HepG2 (cell line): Measurements from ENCODE around the gene PPCDC. TPM values are rescaled to one million over a fixed set of nuclear protein-coding genes. Genes with fewer than 3 reads are reported as not detected.
A peak's percentile ranks its signal among the peaks of the same experiment; 100 is the strongest.

Experiments
- CEBPG ChIP-seq: IDR thresholded peaks from 2 replicates; pipeline ENCODE4 v1.6.1; 2016
- CREM ChIP-seq, 2 experiments: sonication (generic) in 1 of 2; formaldehyde crosslinking in 1 of 2; IDR thresholded peaks; 2 replicates each; pipeline versions ENCODE4 v1.4.0 to v1.6.1; 2016 to 2020; ENCODE audit warnings: antibody characterized with exemption in 1 of 2, mild to moderate bottlenecking in 1 of 2, missing genetic modification reagents in 1 of 2
- ELF4 ChIP-seq: sonication (generic); formaldehyde crosslinking; IDR thresholded peaks from 2 replicates; pipeline ENCODE4 v1.5.0; 2020; ENCODE audit warnings: missing genetic modification reagents, mild to moderate bottlenecking, moderate library complexity, borderline replicate concordance
- ETV6 ChIP-seq: sonication (generic); formaldehyde crosslinking; conservative IDR thresholded peaks from 2 replicates; pipeline ENCODE4 v1.4.0; 2020; ENCODE audit warnings: missing genetic modification reagents
- GFI1 ChIP-seq: sonication (generic); formaldehyde crosslinking; IDR thresholded peaks from 2 replicates; pipeline ENCODE4 v1.5.0; 2020; ENCODE audit warnings: missing genetic modification reagents, mild to moderate bottlenecking, borderline replicate concordance
- HNRNPUL1 ChIP-seq: fragments of 200-400 bp; formaldehyde crosslinking; IDR thresholded peaks from 2 replicates; pipeline ENCODE4 v1.6.1; 2017; ENCODE audit warnings: low read depth, mild to moderate bottlenecking, low read length, moderate library complexity
- ZFAT ChIP-seq: sonication (generic); formaldehyde crosslinking; conservative IDR thresholded peaks from 2 replicates; pipeline ENCODE4 v1.8.1; 2023; ENCODE audit warnings: missing genetic modification reagents, inconsistent platforms
- ZFX ChIP-seq: sonication (generic); formaldehyde crosslinking; IDR thresholded peaks from 2 replicates; pipeline ENCODE4 v1.4.0; 2020; ENCODE audit warnings: mild to moderate bottlenecking, low read depth, missing genetic modification reagents, moderate library complexity
- ZNF30 ChIP-seq: sonication (generic); formaldehyde crosslinking; IDR thresholded peaks from 2 replicates; pipeline ENCODE4 v1.5.0; 2020; ENCODE audit warnings: mild to moderate bottlenecking, missing genetic modification reagents
- ZNF335 ChIP-seq: sonication (generic); formaldehyde crosslinking; IDR thresholded peaks from 2 replicates; pipeline ENCODE4 v1.4.0; 2020; ENCODE audit warnings: missing genetic modification reagents
- ZNF350 ChIP-seq: sonication (generic); formaldehyde crosslinking; IDR thresholded peaks from 2 replicates; pipeline ENCODE4 v1.4.0; 2020; ENCODE audit warnings: mild to moderate bottlenecking, low read depth, missing genetic modification reagents, borderline replicate concordance
- ZNF431 ChIP-seq: sonication (generic); formaldehyde crosslinking; IDR thresholded peaks from 2 replicates; pipeline ENCODE4 v1.9.0; 2022; ENCODE audit warnings: missing genetic modification reagents, low read depth, mild to moderate bottlenecking, borderline replicate concordance
- polyA plus RNA-seq, 8 experiments: library from polyadenylated mRNA; depleted of rRNA in 3 of 8; stranded (reverse) in 7 of 8; unstranded in 1 of 8; fragments of >200 nt; fragmentation: Illumina TruSeq in 4 of 8; extraction: Trizol in 4 of 8; gene quantifications; 2 replicates each; pipeline versions ENCODE4 v1.2.1 to v1.2.3, GENCODE V29; 2011 to 2016; ENCODE audit warnings: low read depth in 4 of 8, missing spikeins in 1 of 8, mixed read lengths in 1 of 8; ENCODE audit not compliant: insufficient read depth in 1 of 8
- total RNA-seq, 5 experiments: library from RNA; depleted of rRNA; stranded (reverse); fragments of >200 nt; fragmentation: Illumina TruSeq; extraction: Trizol; gene quantifications; 2 replicates each; pipeline ENCODE4 v1.2.3, GENCODE V29; 2016; ENCODE audit warnings: low read depth in 1 of 5
- TF ChIP-seq, protein P1 (sequence below): sonication (generic); formaldehyde crosslinking; IDR thresholded peaks from 2 replicates; pipeline ENCODE4 v1.4.0; 2020; ENCODE audit warnings: missing genetic modification reagents
- TF ChIP-seq, protein P2 (sequence below): sonication (generic); formaldehyde crosslinking; IDR thresholded peaks from 2 replicates; pipeline ENCODE4 v1.4.0; 2020; ENCODE audit warnings: missing genetic modification reagents
- TF ChIP-seq, protein P3 (sequence below): sonication (generic); formaldehyde crosslinking; conservative IDR thresholded peaks from 2 replicates; pipeline ENCODE4 v1.8.0; 2022; ENCODE audit warnings: missing genetic modification reagents
- TF ChIP-seq, protein P4 (sequence below): sonication (generic); formaldehyde crosslinking; IDR thresholded peaks from 2 replicates; pipeline ENCODE4 v1.4.0; 2020; ENCODE audit warnings: missing genetic modification reagents
- TF ChIP-seq, protein P5 (sequence below): IDR thresholded peaks from 2 replicates; pipeline ENCODE4 v1.6.1; 2016; ENCODE audit warnings: low read depth

The PPCDC gene
- total and polyA plus RNA-seq, 2 of the 13 experiments (the other 11 are each of a cell fraction or from before 2014, with no cell fraction given) = 12.3 to 12.8 TPM

DNA sequence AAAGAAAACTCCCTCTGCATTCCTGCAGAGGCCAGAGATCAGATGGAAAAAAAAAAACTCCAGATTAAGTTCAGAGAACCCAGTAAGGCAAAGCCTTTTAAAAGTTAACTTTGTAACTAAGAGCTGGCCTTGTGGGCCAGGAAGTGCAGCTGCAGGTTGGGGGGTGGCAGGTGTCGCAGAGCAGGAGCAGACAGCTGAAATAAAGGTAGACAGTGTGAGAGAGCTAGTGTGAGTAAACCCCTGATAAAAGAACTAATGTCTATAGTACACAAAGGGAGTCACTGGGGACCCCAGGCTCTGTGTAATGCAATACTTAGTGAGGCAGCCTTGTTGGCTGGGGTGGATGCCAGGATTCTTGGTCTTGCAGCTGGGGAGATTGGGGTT lies 42.1 kb downstream of the PPCDC start (continued):
- TF ChIP-seq, protein P1, sequence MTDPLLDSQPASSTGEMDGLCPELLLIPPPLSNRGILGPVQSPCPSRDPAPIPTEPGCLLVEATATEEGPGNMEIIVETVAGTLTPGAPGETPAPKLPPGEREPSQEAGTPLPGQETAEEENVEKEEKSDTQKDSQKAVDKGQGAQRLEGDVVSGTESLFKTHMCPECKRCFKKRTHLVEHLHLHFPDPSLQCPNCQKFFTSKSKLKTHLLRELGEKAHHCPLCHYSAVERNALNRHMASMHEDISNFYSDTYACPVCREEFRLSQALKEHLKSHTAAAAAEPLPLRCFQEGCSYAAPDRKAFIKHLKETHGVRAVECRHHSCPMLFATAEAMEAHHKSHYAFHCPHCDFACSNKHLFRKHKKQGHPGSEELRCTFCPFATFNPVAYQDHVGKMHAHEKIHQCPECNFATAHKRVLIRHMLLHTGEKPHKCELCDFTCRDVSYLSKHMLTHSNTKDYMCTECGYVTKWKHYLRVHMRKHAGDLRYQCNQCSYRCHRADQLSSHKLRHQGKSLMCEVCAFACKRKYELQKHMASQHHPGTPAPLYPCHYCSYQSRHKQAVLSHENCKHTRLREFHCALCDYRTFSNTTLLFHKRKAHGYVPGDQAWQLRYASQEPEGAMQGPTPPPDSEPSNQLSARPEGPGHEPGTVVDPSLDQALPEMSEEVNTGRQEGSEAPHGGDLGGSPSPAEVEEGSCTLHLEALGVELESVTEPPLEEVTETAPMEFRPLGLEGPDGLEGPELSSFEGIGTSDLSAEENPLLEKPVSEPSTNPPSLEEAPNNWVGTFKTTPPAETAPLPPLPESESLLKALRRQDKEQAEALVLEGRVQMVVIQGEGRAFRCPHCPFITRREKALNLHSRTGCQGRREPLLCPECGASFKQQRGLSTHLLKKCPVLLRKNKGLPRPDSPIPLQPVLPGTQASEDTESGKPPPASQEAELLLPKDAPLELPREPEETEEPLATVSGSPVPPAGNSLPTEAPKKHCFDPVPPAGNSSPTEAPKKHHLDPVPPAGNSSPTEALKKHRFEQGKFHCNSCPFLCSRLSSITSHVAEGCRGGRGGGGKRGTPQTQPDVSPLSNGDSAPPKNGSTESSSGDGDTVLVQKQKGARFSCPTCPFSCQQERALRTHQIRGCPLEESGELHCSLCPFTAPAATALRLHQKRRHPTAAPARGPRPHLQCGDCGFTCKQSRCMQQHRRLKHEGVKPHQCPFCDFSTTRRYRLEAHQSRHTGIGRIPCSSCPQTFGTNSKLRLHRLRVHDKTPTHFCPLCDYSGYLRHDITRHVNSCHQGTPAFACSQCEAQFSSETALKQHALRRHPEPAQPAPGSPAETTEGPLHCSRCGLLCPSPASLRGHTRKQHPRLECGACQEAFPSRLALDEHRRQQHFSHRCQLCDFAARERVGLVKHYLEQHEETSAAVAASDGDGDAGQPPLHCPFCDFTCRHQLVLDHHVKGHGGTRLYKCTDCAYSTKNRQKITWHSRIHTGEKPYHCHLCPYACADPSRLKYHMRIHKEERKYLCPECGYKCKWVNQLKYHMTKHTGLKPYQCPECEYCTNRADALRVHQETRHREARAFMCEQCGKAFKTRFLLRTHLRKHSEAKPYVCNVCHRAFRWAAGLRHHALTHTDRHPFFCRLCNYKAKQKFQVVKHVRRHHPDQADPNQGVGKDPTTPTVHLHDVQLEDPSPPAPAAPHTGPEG = no peak
- TF ChIP-seq, protein P2, sequence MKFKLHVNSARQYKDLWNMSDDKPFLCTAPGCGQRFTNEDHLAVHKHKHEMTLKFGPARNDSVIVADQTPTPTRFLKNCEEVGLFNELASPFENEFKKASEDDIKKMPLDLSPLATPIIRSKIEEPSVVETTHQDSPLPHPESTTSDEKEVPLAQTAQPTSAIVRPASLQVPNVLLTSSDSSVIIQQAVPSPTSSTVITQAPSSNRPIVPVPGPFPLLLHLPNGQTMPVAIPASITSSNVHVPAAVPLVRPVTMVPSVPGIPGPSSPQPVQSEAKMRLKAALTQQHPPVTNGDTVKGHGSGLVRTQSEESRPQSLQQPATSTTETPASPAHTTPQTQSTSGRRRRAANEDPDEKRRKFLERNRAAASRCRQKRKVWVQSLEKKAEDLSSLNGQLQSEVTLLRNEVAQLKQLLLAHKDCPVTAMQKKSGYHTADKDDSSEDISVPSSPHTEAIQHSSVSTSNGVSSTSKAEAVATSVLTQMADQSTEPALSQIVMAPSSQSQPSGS (CRISPR knock-in tag) = no peak
- TF ChIP-seq ELF4 (CRISPR knock-in tag) (no peak), ETV6 (CRISPR knock-in tag) (no peak), ZFX (peak; percentile 43; the same call in 1 of the 2 replicates), CREM (IDR thresholded peaks at IDR 0.05) (peak; percentile 53), CREM (CRISPR knock-in tag; IDR thresholded peaks at IDR 0.05) (no peak), ZNF30 (CRISPR knock-in tag) (no peak), ZFAT (no peak), HNRNPUL1 (no peak), ZNF335 (no peak), ZNF350 (CRISPR knock-in tag) (no peak), ZNF431 (CRISPR knock-in tag) (no peak), CEBPG (CRISPR knock-in tag) (peak; percentile 66), GFI1 (no peak)
- TF ChIP-seq, protein P3, sequence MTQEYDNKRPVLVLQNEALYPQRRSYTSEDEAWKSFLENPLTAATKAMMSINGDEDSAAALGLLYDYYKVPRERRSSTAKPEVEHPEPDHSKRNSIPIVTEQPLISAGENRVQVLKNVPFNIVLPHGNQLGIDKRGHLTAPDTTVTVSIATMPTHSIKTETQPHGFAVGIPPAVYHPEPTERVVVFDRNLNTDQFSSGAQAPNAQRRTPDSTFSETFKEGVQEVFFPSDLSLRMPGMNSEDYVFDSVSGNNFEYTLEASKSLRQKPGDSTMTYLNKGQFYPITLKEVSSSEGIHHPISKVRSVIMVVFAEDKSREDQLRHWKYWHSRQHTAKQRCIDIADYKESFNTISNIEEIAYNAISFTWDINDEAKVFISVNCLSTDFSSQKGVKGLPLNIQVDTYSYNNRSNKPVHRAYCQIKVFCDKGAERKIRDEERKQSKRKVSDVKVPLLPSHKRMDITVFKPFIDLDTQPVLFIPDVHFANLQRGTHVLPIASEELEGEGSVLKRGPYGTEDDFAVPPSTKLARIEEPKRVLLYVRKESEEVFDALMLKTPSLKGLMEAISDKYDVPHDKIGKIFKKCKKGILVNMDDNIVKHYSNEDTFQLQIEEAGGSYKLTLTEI (CRISPR knock-in tag) = no peak
- TF ChIP-seq, protein P4, sequence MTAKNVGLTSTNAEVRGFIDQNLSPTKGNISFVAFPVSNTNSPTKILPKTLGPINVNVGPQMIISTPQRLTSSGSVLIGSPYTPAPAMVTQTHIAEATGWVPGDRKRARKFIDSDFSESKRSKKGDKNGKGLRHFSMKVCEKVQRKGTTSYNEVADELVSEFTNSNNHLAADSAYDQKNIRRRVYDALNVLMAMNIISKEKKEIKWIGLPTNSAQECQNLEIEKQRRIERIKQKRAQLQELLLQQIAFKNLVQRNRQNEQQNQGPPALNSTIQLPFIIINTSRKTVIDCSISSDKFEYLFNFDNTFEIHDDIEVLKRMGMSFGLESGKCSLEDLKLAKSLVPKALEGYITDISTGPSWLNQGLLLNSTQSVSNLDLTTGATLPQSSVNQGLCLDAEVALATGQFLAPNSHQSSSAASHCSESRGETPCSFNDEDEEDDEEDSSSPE (CRISPR knock-in tag) = 0 out of 2 replicates have a peak, but pooled peaks have one; percentile 16
- TF ChIP-seq, protein P5, sequence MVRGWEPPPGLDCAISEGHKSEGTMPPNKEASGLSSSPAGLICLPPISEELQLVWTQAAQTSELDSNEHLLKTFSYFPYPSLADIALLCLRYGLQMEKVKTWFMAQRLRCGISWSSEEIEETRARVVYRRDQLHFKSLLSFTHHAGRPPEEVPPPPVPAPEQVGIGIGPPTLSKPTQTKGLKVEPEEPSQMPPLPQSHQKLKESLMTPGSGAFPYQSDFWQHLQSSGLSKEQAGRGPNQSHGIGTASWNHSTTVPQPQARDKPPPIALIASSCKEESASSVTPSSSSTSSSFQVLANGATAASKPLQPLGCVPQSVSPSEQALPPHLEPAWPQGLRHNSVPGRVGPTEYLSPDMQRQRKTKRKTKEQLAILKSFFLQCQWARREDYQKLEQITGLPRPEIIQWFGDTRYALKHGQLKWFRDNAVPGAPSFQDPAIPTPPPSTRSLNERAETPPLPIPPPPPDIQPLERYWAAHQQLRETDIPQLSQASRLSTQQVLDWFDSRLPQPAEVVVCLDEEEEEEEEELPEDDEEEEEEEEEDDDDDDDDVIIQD = peak; percentile 30; the same call in 1 of the 2 replicates
